ENCODE data around the gene CHRM4. TPM values are rescaled to one million over a fixed set of nuclear protein-coding genes. Genes with fewer than 3 reads are reported as not detected.

Gene CHRM4
- total RNA-seq, 1 donor from 2014 or later: 0.27 TPM

- DNase-seq (ENCODE audit: low read depth): no peak
Measured at GRCh38 chr11:46410021-46410420, 18.4 kb upstream of the CHRM4 start.

GRCh38 chr11:46408407-46408986, 16.9 kb upstream of the CHRM4 start:
- H3K4me1 Mint-ChIP-seq (ENCODE audit: low read depth, unreplicated experiment): peaks cover 6% of the 10 kb centered on the region
- Histone ChIP-seq H3K4me3 (ENCODE audit: insufficient read depth, low read depth, low read length) (no peak overlapping the region), H3K9ac (ENCODE audit: low read length) (no peak overlapping the region), H3K27me3 (ENCODE audit: insufficient read depth, low read length) (no peaks in the 10 kb centered on the region), H2AFZ (ENCODE audit: low read depth, low read length) (no peak overlapping the region), H3K27ac (ENCODE audit: low read depth, low read length) (no peak overlapping the region), H3K4me1 (ENCODE audit: insufficient read depth, low read length) (peaks cover 6% of the 10 kb centered on the region), H3K79me2 (ENCODE audit: insufficient read depth, low read length) (no peaks in the 10 kb centered on the region), H3K9me3 (ENCODE audit: insufficient read depth, low read depth, low read length) (no peaks in the 10 kb centered on the region), H3K36me3 (ENCODE audit: insufficient read depth, low read length) (peaks cover 2% of the 10 kb centered on the region), H4K20me1 (ENCODE audit: insufficient read depth, low read length) (peaks cover 16% of the 10 kb centered on the region), H3K4me2 (ENCODE audit: low read length) (no peak overlapping the region)
- no peak overlapping the region for H3K4me3 Mint-ChIP-seq (ENCODE audit: unreplicated experiment)
- TF ChIP-seq CTCF (IDR thresholded peaks at IDR 0.05; ENCODE audit: insufficient read depth, low read depth, low read length): no peak
- TF ChIP-seq EZH2 (IDR thresholded peaks at IDR 0.05; ENCODE audit: insufficient read depth, low read length): no peak
- peaks cover 23% of the 10 kb centered on the region for H3K36me3 Mint-ChIP-seq (ENCODE audit: low read depth, unreplicated experiment)
- DNase-seq (ENCODE audit: low read depth) (no peak), FAIRE-seq (no peak)
- H3K9me3 Mint-ChIP-seq (ENCODE audit: unreplicated experiment): no peaks in the 10 kb centered on the region
- no peak overlapping the region for H3K27ac Mint-ChIP-seq (ENCODE audit: unreplicated experiment)
- H3K27me3 Mint-ChIP-seq (ENCODE audit: low read depth, unreplicated experiment): no peaks in the 10 kb centered on the region

More at GRCh38 chr11:46410021-46410420, 18.4 kb upstream of the CHRM4 start:
- H3K4me1 ChIP-seq (ENCODE audit: insufficient read depth, low read length): no peaks in the 10 kb centered on the region
- no peaks in the 10 kb centered on the region for H3K27me3 Mint-ChIP-seq (ENCODE audit: low read depth, unreplicated experiment)
- H3K9me3 ChIP-seq (ENCODE audit: insufficient read depth, low read depth, low read length): no peaks in the 10 kb centered on the region
- H3K4me2 ChIP-seq (ENCODE audit: low read length): no peak overlapping the region
- FAIRE-seq: no peak
- TF ChIP-seq EZH2 (IDR thresholded peaks at IDR 0.05; ENCODE audit: insufficient read depth, low read length) (no peak), CTCF (IDR thresholded peaks at IDR 0.05; ENCODE audit: insufficient read depth, low read depth, low read length) (peak; percentile 14)
- no peaks in the 10 kb centered on the region for H3K9me3 Mint-ChIP-seq (ENCODE audit: unreplicated experiment)
- no peak overlapping the region for H3K4me3 Mint-ChIP-seq (ENCODE audit: unreplicated experiment)
- H3K27me3 ChIP-seq (ENCODE audit: insufficient read depth, low read length): no peaks in the 10 kb centered on the region
- peaks cover 2% of the 10 kb centered on the region for H3K36me3 ChIP-seq (ENCODE audit: insufficient read depth, low read length)
- H2AFZ ChIP-seq (ENCODE audit: low read depth, low read length): no peak overlapping the region
- H3K36me3 Mint-ChIP-seq (ENCODE audit: low read depth, unreplicated experiment): peaks cover 21% of the 10 kb centered on the region
- H3K27ac ChIP-seq (ENCODE audit: low read depth, low read length): no peak overlapping the region
- H3K4me1 Mint-ChIP-seq (ENCODE audit: low read depth, unreplicated experiment): peaks cover 3% of the 10 kb centered on the region
- no peak overlapping the region for H3K9ac ChIP-seq (ENCODE audit: low read length)
- no peak overlapping the region for H3K4me3 ChIP-seq (ENCODE audit: insufficient read depth, low read depth, low read length)
- H3K27ac Mint-ChIP-seq (ENCODE audit: unreplicated experiment): no peak overlapping the region
- no peaks in the 10 kb centered on the region for H3K79me2 ChIP-seq (ENCODE audit: insufficient read depth, low read length)
- H4K20me1 ChIP-seq (ENCODE audit: insufficient read depth, low read length): peaks cover 9% of the 10 kb centered on the region

- no peak overlapping the region for H3K4me2 ChIP-seq (ENCODE audit: low read length)
- H4K20me1 ChIP-seq (ENCODE audit: insufficient read depth, low read length): peaks cover 16% of the 10 kb centered on the region
- peaks cover 6% of the 10 kb centered on the region for H3K4me1 ChIP-seq (ENCODE audit: insufficient read depth, low read length)
- Mint-ChIP-seq H3K27me3 (ENCODE audit: low read depth, unreplicated experiment) (no peaks in the 10 kb centered on the region), H3K36me3 (ENCODE audit: low read depth, unreplicated experiment) (peaks cover 25% of the 10 kb centered on the region), H3K27ac (ENCODE audit: unreplicated experiment) (no peak overlapping the region), H3K9me3 (ENCODE audit: unreplicated experiment) (no peaks in the 10 kb centered on the region), H3K4me1 (ENCODE audit: low read depth, unreplicated experiment) (peaks cover 6% of the 10 kb centered on the region), H3K4me3 (ENCODE audit: unreplicated experiment) (no peak overlapping the region)
- H3K36me3 ChIP-seq (ENCODE audit: insufficient read depth, low read length): peaks cover 5% of the 10 kb centered on the region
- no peak for FAIRE-seq
- no peak overlapping the region for H2AFZ ChIP-seq (ENCODE audit: low read depth, low read length)
- no peaks in the 10 kb centered on the region for H3K27me3 ChIP-seq (ENCODE audit: insufficient read depth, low read length)
- DNase-seq (ENCODE audit: low read depth): no peak
- no peak overlapping the region for H3K4me3 ChIP-seq (ENCODE audit: insufficient read depth, low read depth, low read length)
- H3K9me3 ChIP-seq (ENCODE audit: insufficient read depth, low read depth, low read length): no peaks in the 10 kb centered on the region
- H3K27ac ChIP-seq (ENCODE audit: low read depth, low read length): no peak overlapping the region
- no peak overlapping the region for H3K9ac ChIP-seq (ENCODE audit: low read length)
- TF ChIP-seq EZH2 (IDR thresholded peaks at IDR 0.05; ENCODE audit: insufficient read depth, low read length) (no peak), CTCF (IDR thresholded peaks at IDR 0.05; ENCODE audit: insufficient read depth, low read depth, low read length) (no peak)
- H3K79me2 ChIP-seq (ENCODE audit: insufficient read depth, low read length): no peaks in the 10 kb centered on the region
Measured at GRCh38 chr11:46407635-46408034, 16.1 kb upstream of the CHRM4 start.
